GM23248 (cell line): Measurements from ENCODE around the gene MLYCD. TPM values are rescaled to one million over a fixed set of nuclear protein-coding genes. Genes with fewer than 3 reads are reported as not detected.

ENCODE experiments used
- DNase-seq: peaks from one replicate; pipeline ENCODE4 v3.0.0-alpha.2; 2015
- H2AFZ ChIP-seq: fragments of 200-600 bp; sonication (generic); 2 replicates; pipeline ENCODE4 v1.6.1; 2016; ENCODE audit warnings: antibody characterized with exemption
- H3F3A ChIP-seq: fragments of 200-600 bp; sonication (generic); 2 replicates; pipeline ENCODE4 v1.6.1; 2016; ENCODE audit warnings: mild to moderate bottlenecking, antibody characterized with exemption, mixed run types; ENCODE audit not compliant: insufficient read depth
- H3K27ac ChIP-seq: fragments of 200-600 bp; sonication (generic); 2 replicates; pipeline ENCODE4 v1.5.1; 2016; ENCODE audit warnings: mild to moderate bottlenecking
- H3K27me3 ChIP-seq: fragments of 200-600 bp; sonication (generic); replicated peaks from 2 replicates; pipeline ENCODE4 v1.6.1; 2016; ENCODE audit warnings: mild to moderate bottlenecking; ENCODE audit not compliant: insufficient read depth
- H3K36me3 ChIP-seq: fragments of 200-600 bp; sonication (generic); 2 replicates; pipeline ENCODE4 v1.6.1; 2016; ENCODE audit warnings: low read depth, mild to moderate bottlenecking
- H3K4me1 ChIP-seq: fragments of 200-600 bp; sonication (generic); 2 replicates; pipeline ENCODE4 v1.6.1; 2016; ENCODE audit warnings: mild to moderate bottlenecking; ENCODE audit not compliant: insufficient read depth
- H3K4me2 ChIP-seq: fragments of 200-600 bp; sonication (generic); one replicate; pipeline ENCODE4 v1.6.1; 2016; ENCODE audit warnings: mild to moderate bottlenecking; ENCODE audit not compliant: unreplicated experiment
- H3K4me3 ChIP-seq: fragments of 200-600 bp; sonication (generic); 2 replicates; pipeline ENCODE4 v1.5.1; 2016; ENCODE audit warnings: mild to moderate bottlenecking
- H3K79me2 ChIP-seq: fragments of 200-600 bp; sonication (generic); 2 replicates; pipeline ENCODE4 v1.6.1; 2016; ENCODE audit warnings: mild to moderate bottlenecking; ENCODE audit not compliant: insufficient read depth
- H3K9ac ChIP-seq: fragments of 200-600 bp; sonication (generic); 2 replicates; pipeline ENCODE4 v1.6.1; 2016; ENCODE audit warnings: mild to moderate bottlenecking
- H3K9me2 ChIP-seq: fragments of 200-600 bp; sonication (generic); 2 replicates; pipeline ENCODE4 v1.6.1; 2016; ENCODE audit warnings: mixed run types, mild to moderate bottlenecking, moderate library complexity; ENCODE audit not compliant: insufficient read depth
- H3K9me3 ChIP-seq: fragments of 200-600 bp; sonication (generic); one replicate; pipeline ENCODE4 v1.6.1; 2017; ENCODE audit warnings: low read depth
- H4K20me1 ChIP-seq: fragments of 200-600 bp; sonication (generic); 2 replicates; pipeline ENCODE4 v1.6.0; 2016; ENCODE audit not compliant: insufficient read depth
- EZH2 ChIP-seq: fragments of 200-600 bp; sonication (generic); IDR thresholded peaks from 2 replicates; pipeline ENCODE4 v1.6.1; 2018; ENCODE audit warnings: antibody characterized with exemption, mild to moderate bottlenecking; ENCODE audit not compliant: insufficient read depth, poor library complexity, severe bottlenecking
- EZH2phosphoT487 ChIP-seq: fragments of 200-600 bp; sonication (generic); IDR thresholded peaks from 2 replicates; pipeline ENCODE4 v1.6.1; 2018; ENCODE audit warnings: antibody characterized with exemption, moderate library complexity, mild to moderate bottlenecking, low read depth; ENCODE audit not compliant: insufficient read depth
- whole genome bisulfite sequencing, 2 experiments: methylation state at CpG; one replicate each; pipeline ENCODE4 v1.1.6; 2015 to 2017; ENCODE audit warnings: low lambda C conversion rate in 2 of 2, low coverage in 1 of 2; ENCODE audit errors: missing lambda C conversion rate in 2 of 2; 5-methylcytosine and 5-hydroxymethylcytosine counted together
- in situ Hi-C: fragments of 300-500 bp; cut with MboI; formaldehyde crosslinking; loops from 2 replicates; pipeline ENCODE4 v1.15.0; 2020
- polyA plus RNA-seq: library from polyadenylated mRNA; unstranded; fragments of >200 nt; fragmentation: Nextera tagmentation; extraction: Ambion mirVana; gene quantifications from 2 replicates; pipeline ENCODE4 v1.2.1, GENCODE V29; 2016
- total RNA-seq: library from RNA; depleted of rRNA; stranded (reverse); fragments of >200 nt; shearing (Covaris generic); gene quantifications from 2 replicates; pipeline ENCODE4 v1.2.3, GENCODE V29; 2014; rRNA removed

MLYCD gene
- 1.4 and 2.8 TPM in 2 replicates for total RNA-seq
- 1.8 and 2.2 TPM in 2 replicates for polyA plus RNA-seq

DNA sequence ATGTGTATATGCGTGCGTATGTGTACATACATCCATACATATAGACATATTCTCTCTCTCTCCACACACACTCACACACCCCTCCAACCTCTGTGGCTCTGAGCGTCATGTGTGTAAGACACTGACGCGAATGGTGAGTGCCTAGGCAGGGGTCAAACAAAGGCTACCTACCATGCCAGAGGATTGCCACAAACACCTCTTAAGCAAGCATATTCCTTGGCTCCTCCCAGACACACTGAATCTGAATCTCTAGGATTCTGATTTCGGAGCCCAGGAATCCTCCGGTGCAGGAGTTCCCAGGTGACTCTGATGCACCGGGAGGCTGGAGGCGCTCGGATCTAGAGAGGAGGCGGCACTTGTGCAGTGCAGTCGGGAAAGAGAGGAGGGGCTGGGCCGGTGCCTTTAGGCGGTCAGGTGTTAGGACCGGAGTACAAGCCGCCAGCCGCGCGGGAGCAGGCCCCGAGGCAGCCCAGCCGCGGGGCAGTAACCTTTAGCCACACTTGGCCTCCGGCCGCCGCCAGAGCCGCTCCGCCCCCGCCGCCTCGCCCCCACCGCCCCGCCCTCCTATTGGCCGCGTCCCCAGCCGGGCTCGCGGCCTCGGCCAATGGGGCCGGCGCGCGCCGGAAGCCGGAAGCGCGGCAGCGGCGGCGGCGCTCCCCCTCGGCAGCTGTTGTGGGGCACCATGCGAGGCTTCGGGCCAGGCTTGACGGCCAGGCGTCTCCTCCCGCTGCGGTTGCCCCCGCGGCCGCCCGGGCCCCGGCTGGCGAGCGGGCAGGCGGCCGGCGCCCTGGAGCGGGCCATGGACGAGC lies at the start of gene MLYCD:
MLYCD (plus strand) TSS at position 653 of the 809 bp plus-strand sequence; CDS start at position 683, 30 bp downstream.
- H3K27ac ChIP-seq, result peak within 1 kb of the TSS; percentile 44
- no peaks in the 10 kb centered on the region for H3K36me3 ChIP-seq
- H3K27me3 ChIP-seq, result no peaks in the 10 kb centered on the region
- 6 to 11% methylated on average over 41 to 66 of the region's 69 CpGs for WGBS, 2 experiments
- H3K9me2 ChIP-seq, result no peaks in the 10 kb centered on the region
- peak within 1 kb of the TSS; percentile 76 for H3K4me3 ChIP-seq
- peaks cover 24% of the 10 kb centered on the region for H3K4me1 ChIP-seq
- in situ Hi-C loops, result no loop called here
- H3K79me2 ChIP-seq, result peaks cover 16% of the 10 kb centered on the region
- no peaks in the 10 kb centered on the region for H3K9me3 ChIP-seq
- no peaks in the 10 kb centered on the region for H4K20me1 ChIP-seq
- peak within 1 kb of the TSS; percentile 80 for H3K9ac ChIP-seq
- peak; percentile 90 for DNase-seq
- H2AFZ ChIP-seq, result peak within 1 kb of the TSS; percentile 88
- peak within 1 kb of the TSS; percentile 88 for H3K4me2 ChIP-seq
- TF ChIP-seq EZH2phosphoT487 (no peak), EZH2 (no peak)
- peaks cover 19% of the 10 kb centered on the region for H3F3A ChIP-seq

GRCh38 chr16:83849421-83849820 lies 49.5 kb upstream of the MLYCD start:
- no peaks in the 10 kb centered on the region for H4K20me1 ChIP-seq
- no peak for DNase-seq
- H3K36me3 ChIP-seq, result no peaks in the 10 kb centered on the region
- in situ Hi-C loops, result no loop called here
- no peaks in the 10 kb centered on the region for H3K4me1 ChIP-seq
- H3F3A ChIP-seq, result no peaks in the 10 kb centered on the region
- H3K27me3 ChIP-seq, result peaks cover 14% of the 10 kb centered on the region
- H3K9ac ChIP-seq, result no peak overlapping the region
- TF ChIP-seq EZH2phosphoT487, result no peak
- no peak for TF ChIP-seq EZH2
- 44 to 45% methylated on average over 6 of the region's 6 CpGs for WGBS, 2 experiments
- no peaks in the 10 kb centered on the region for H3K9me2 ChIP-seq
- H3K4me3 ChIP-seq, result no peak overlapping the region
- no peaks in the 10 kb centered on the region for H3K9me3 ChIP-seq
- no peak overlapping the region for H3K27ac ChIP-seq
- no peak overlapping the region for H3K4me2 ChIP-seq
- no peak overlapping the region for H2AFZ ChIP-seq
- no peaks in the 10 kb centered on the region for H3K79me2 ChIP-seq

DNA sequence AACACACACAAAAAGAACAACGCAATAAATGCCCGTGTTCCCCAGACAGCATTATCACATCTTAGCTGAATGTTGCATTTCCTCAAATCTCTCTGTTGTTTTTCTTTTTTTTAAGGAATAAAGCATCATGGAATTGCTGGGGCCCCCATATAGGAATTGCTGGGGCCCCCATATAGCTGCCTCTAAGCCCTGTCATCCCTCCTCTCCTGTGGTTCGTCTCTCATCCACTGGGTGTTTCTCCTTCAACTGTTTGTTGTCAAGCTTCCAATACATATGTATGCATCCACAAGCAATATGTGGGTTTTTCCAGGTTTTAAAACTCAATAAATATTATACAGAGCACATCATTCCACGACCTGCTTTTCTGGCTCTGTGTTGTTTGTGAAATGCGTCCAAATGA lies 48.0 kb upstream of the MLYCD start:
- DNase-seq, result no peak
- Histone ChIP-seq H4K20me1 (no peaks in the 10 kb centered on the region), H2AFZ (no peak overlapping the region), H3F3A (no peaks in the 10 kb centered on the region), H3K36me3 (no peaks in the 10 kb centered on the region), H3K9ac (no peak overlapping the region), H3K79me2 (no peaks in the 10 kb centered on the region), H3K9me3 (no peaks in the 10 kb centered on the region), H3K27ac (no peak overlapping the region), H3K4me2 (no peak overlapping the region), H3K27me3 (peaks cover 14% of the 10 kb centered on the region), H3K9me2 (no peaks in the 10 kb centered on the region), H3K4me3 (no peak overlapping the region), H3K4me1 (no peaks in the 10 kb centered on the region)
- in situ Hi-C loops, result no loop called here
- WGBS, 2 experiments, result 63 to 66% methylated on average over 5 of the region's 5 CpGs
- TF ChIP-seq EZH2 (no peak), EZH2phosphoT487 (no peak)

GRCh38 chr16:83851473-83851872 lies 47.4 kb upstream of the MLYCD start:
- Histone ChIP-seq H3K4me2 (no peak overlapping the region), H3F3A (no peaks in the 10 kb centered on the region), H3K9me2 (no peaks in the 10 kb centered on the region), H3K36me3 (no peaks in the 10 kb centered on the region), H3K79me2 (no peaks in the 10 kb centered on the region), H3K4me3 (no peak overlapping the region), H4K20me1 (no peaks in the 10 kb centered on the region), H3K27ac (no peak overlapping the region), H3K9me3 (no peaks in the 10 kb centered on the region), H3K4me1 (no peaks in the 10 kb centered on the region), H3K9ac (no peak overlapping the region), H3K27me3 (peaks cover 14% of the 10 kb centered on the region), H2AFZ (no peak overlapping the region)
- TF ChIP-seq EZH2, result no peak
- TF ChIP-seq EZH2phosphoT487, result no peak
- in situ Hi-C loops, result no loop called here
- WGBS, 2 experiments, result 71 to 72% methylated on average over 4 of the region's 4 CpGs
- no peak for DNase-seq
